GM12878 (cell line): ENCODE data around the gene SEMA5B. TPM values are rescaled to one million over a fixed set of nuclear protein-coding genes. Genes with fewer than 3 reads are reported as not detected.

ENCODE experiments used
- ATAC-seq: fragments of 200-7000 bp; cut with Tn5 transposase; 3 replicates; pipeline ENCODE4 v1.9.1; 2020; ENCODE audit warnings: mild to moderate bottlenecking, moderate library complexity
- BruUV-seq: library from RNA; stranded (reverse); fragments of 400-500 nt; replicated peaks from 2 replicates; lab custom pipeline; 2021; lab: Mats Ljungman, UMichigan
- CTCF ChIA-PET: fragments of 300-600 bp; sonication (Branson Sonifier 250); formaldehyde crosslinking; extraction: SDS; loops from one replicate; lab custom pipeline; 2021; ENCODE audit warnings: inconsistent platforms; lab: Yijun Ruan, JAX
- POLR2A ChIA-PET: fragments of 350-600 bp; formaldehyde crosslinking; extraction: SDS; loops from one replicate; lab custom pipeline; 2021; ENCODE audit warnings: inconsistent platforms; lab: Charles Lee
- RAD21 ChIA-PET: fragments of 300-600 bp; sonication (Branson Sonifier 250); formaldehyde crosslinking; loops from one replicate; lab custom pipeline; 2023; ENCODE audit warnings: antibody characterized with exemption; ENCODE audit not compliant: unreplicated experiment; lab: Charles Lee
- SMC1A ChIA-PET: fragments of 300-600 bp; sonication (Branson Sonifier 250); formaldehyde crosslinking; loops from one replicate; lab custom pipeline; 2023; ENCODE audit not compliant: unreplicated experiment, uncharacterized antibody; lab: Charles Lee
- DNase-seq: peaks from one replicate; pipeline ENCODE4 v3.0.0-alpha.2; 2011; ENCODE audit warnings: low read depth, low spot score
- FAIRE-seq: peaks from 3 replicates; lab custom pipeline; 2011; peaks lifted over from hg19 to GRCh38; lab: Jason Lieb, UNC
- H2AFZ ChIP-seq: 2 replicates; pipeline ENCODE4 v1.6.0; 2011; ENCODE audit warnings: low read depth, low read length, control low read depth; ENCODE audit not compliant: control insufficient read depth
- H3K27ac ChIP-seq: 2 replicates; pipeline ENCODE4 v1.5.1; 2011; ENCODE audit warnings: control low read depth; ENCODE audit not compliant: control insufficient read depth, insufficient read depth
- H3K27me3 ChIP-seq, 2 experiments: replicated peaks in 1 of 2; 2 replicates each; pipeline versions ENCODE4 v1.6.0 to v1.6.1; 2011; ENCODE audit warnings: low read length in 1 of 2; ENCODE audit not compliant: control insufficient read depth in 2 of 2, insufficient read depth in 2 of 2
- H3K36me3 ChIP-seq, 2 experiments: 2 replicates each; pipeline ENCODE4 v1.5.1; 2011; ENCODE audit warnings: low read length in 1 of 2; ENCODE audit not compliant: control insufficient read depth in 2 of 2, insufficient read depth in 2 of 2
- H3K4me1 ChIP-seq: 2 replicates; pipeline ENCODE4 v1.6.1; 2011; ENCODE audit warnings: mild to moderate bottlenecking, low read length, moderate library complexity, mixed read lengths; ENCODE audit not compliant: control insufficient read depth, insufficient read depth
- H3K4me2 ChIP-seq: 2 replicates; pipeline ENCODE4 v1.6.0; 2011; ENCODE audit warnings: control low read depth; ENCODE audit not compliant: control insufficient read depth, insufficient read depth
- H3K4me3 ChIP-seq: fragments of 200-600 bp; sonication (generic); 2 replicates; pipeline ENCODE4 v1.5.1; 2016
- H3K79me2 ChIP-seq: 2 replicates; pipeline ENCODE4 v1.6.0; 2011; ENCODE audit warnings: low read length; ENCODE audit not compliant: control insufficient read depth, insufficient read depth
- H3K9ac ChIP-seq: 2 replicates; pipeline ENCODE4 v1.8.0; 2011; ENCODE audit warnings: low read length, control low read depth, mixed read lengths; ENCODE audit not compliant: control insufficient read depth, insufficient read depth
- H3K9me3 ChIP-seq: replicated peaks from 3 replicates; pipeline ENCODE4 v1.5.1; 2011; ENCODE audit warnings: mild to moderate bottlenecking, low read length; ENCODE audit not compliant: control insufficient read depth, insufficient read depth
- H4K20me1 ChIP-seq: 2 replicates; pipeline ENCODE4 v1.6.0; 2011; ENCODE audit not compliant: control insufficient read depth, insufficient read depth
- ATF7 ChIP-seq: fragments of 450-650 bp; IDR thresholded peaks from 2 replicates; pipeline ENCODE4 v1.6.1; 2016; ENCODE audit warnings: low read depth, mild to moderate bottlenecking
- EED ChIP-seq: sonication (generic); IDR thresholded peaks from 2 replicates; pipeline ENCODE4 v1.6.1; 2016; ENCODE audit warnings: antibody characterized with exemption, low read depth
- ELK1 ChIP-seq: IDR thresholded peaks from 2 replicates; pipeline ENCODE4 v1.6.1; 2012; ENCODE audit warnings: low read depth, low read length, improper control_type of control experiment
- EZH2 ChIP-seq: IDR thresholded peaks from 2 replicates; pipeline ENCODE4 v1.6.1; 2012; ENCODE audit warnings: low read depth, mild to moderate bottlenecking, control low read depth, inconsistent platforms, low read length, borderline replicate concordance; ENCODE audit not compliant: control insufficient read depth
- FOXM1 ChIP-seq: IDR thresholded peaks from 2 replicates; pipeline ENCODE4 v1.6.1; 2012; ENCODE audit warnings: low read depth, mild to moderate bottlenecking, inconsistent platforms, low read length, moderate library complexity
- IKZF1 ChIP-seq: fragments of 450-650 bp; conservative IDR thresholded peaks from 2 replicates; pipeline ENCODE4 v1.6.1; 2017; ENCODE audit warnings: antibody characterized with exemption, mild to moderate bottlenecking
- JUND ChIP-seq: IDR thresholded peaks from 2 replicates; pipeline ENCODE4 v1.6.1; 2012; ENCODE audit warnings: low read depth, mild to moderate bottlenecking, low read length, improper control_type of control experiment, moderate library complexity
- LARP7 ChIP-seq: fragments of 450-650 bp; IDR thresholded peaks from 2 replicates; pipeline ENCODE4 v1.6.1; 2017; ENCODE audit warnings: mild to moderate bottlenecking
- NFXL1 ChIP-seq: fragments of 450-650 bp; IDR thresholded peaks from 2 replicates; pipeline ENCODE4 v1.6.1; 2017; ENCODE audit warnings: antibody characterized with exemption, mild to moderate bottlenecking, borderline replicate concordance
- SMAD1 ChIP-seq: fragments of 450-650 bp; IDR thresholded peaks from 2 replicates; pipeline ENCODE4 v1.6.1; 2018; ENCODE audit warnings: mild to moderate bottlenecking, low read depth; ENCODE audit not compliant: partially characterized antibody
- WGBS: methylation state at CpG from one replicate; pipeline ENCODE4 v1.1.6; 2016; ENCODE audit warnings: low lambda C conversion rate; ENCODE audit not compliant: insufficient replicate concordance, insufficient coverage; ENCODE audit errors: missing lambda C conversion rate; 5-methylcytosine and 5-hydroxymethylcytosine counted together
- in situ Hi-C: fragments of 300-500 bp; cut with MboI; formaldehyde crosslinking; loops from 9 replicates; pipeline ENCODE4 v1.14.3; 2018; ENCODE audit warnings: mixed read lengths
- intact Hi-C: fragments of 100-400 bp; cut with micrococcal nuclease; formaldehyde crosslinking; loops from one replicate; pipeline ENCODE4 v1.14.2; 2022; ENCODE audit not compliant: unreplicated experiment
- polyA plus RNA-seq, 11 experiments: library from polyadenylated mRNA; depleted of rRNA in 4 of 11; unstranded in 6 of 11; stranded (reverse) in 5 of 11; fragments of >200 nt; fragmentation: Nextera tagmentation in 4 of 11; fragmentation: Illumina TruSeq in 1 of 11; extraction: Ambion mirVana in 4 of 11; extraction: Trizol in 1 of 11; gene quantifications; 1 replicate in 1 of 11; 2 replicates in 10 of 11; pipeline versions ENCODE4 v1.2.1 to v1.2.3, GENCODE V29; 2011 to 2016; ENCODE audit warnings: inconsistent platforms in 2 of 11, missing spikeins in 2 of 11, low read depth in 1 of 11
- total RNA-seq, 4 experiments: library from RNA; depleted of rRNA in 3 of 4; stranded (reverse); fragments of >200 nt in 3 of 4; fragmentation: Illumina TruSeq in 1 of 4; extraction: Trizol in 1 of 4; gene quantifications; 2 replicates each; pipeline versions ENCODE4 v1.2.1 to v1.2.3, GENCODE V29; 2013 to 2021

The SEMA5B gene
- total and polyA plus RNA-seq, 10 of the 15 experiments (the other 5 are each of a cell fraction or from before 2014, with no cell fraction given): 0.05 TPM; not detected in 9

GRCh38 chr3:123005291-123005690 is 22.3 kb downstream of the SEMA5B start:
- no peak overlapping the region for H3K4me2 ChIP-seq
- DNase-seq: no peak
- no peak overlapping the region for H3K4me3 ChIP-seq
- no peak overlapping the region for H2AFZ ChIP-seq
- no peak overlapping the region for H3K9ac ChIP-seq
- no peak for ATAC-seq
- ChIA-PET CTCF (interaction anchor here (1.3 kb wide), 1 partner anchor 15 kb away, joined by 3 read pairs; no protein-coding TSS in a partner anchor), SMC1A (no interaction called here), POLR2A (no interaction called here), RAD21 (no interaction called here)
- intact Hi-C loops: no loop called here
- no peak overlapping the region for H3K27ac ChIP-seq
- peaks cover 0 to 5% of the 10 kb centered on the region in 2 experiments; a peak in 1 of 4 replicates for H3K27me3 ChIP-seq
- no peaks in the 10 kb centered on the region for H3K79me2 ChIP-seq
- WGBS: 93% methylated on average over 1 of the region's 1 CpG
- no TSS peak for BruUV-seq
- H4K20me1 ChIP-seq: no peaks in the 10 kb centered on the region
- FAIRE-seq: no peak
- H3K9me3 ChIP-seq: no peaks in the 10 kb centered on the region
- no peaks in the 10 kb centered on the region for H3K4me1 ChIP-seq
- no peaks in the 10 kb centered on the region for H3K36me3 ChIP-seq
- TF ChIP-seq NFXL1 (no peak), ATF7 (no peak), FOXM1 (no peak), IKZF1 (no peak), EZH2 (no peak), SMAD1 (no peak)
- TF ChIP-seq, all 136 proteins: peak for 0
- in situ Hi-C loops: no loop called here

GRCh38 chr3:123004201-123004918 is 23.2 kb downstream of the SEMA5B start:
- Histone ChIP-seq H3K4me3 (no peak overlapping the region), H3K4me1 (no peaks in the 10 kb centered on the region), H3K79me2 (no peaks in the 10 kb centered on the region), H3K9ac (no peak overlapping the region), H3K36me3 (no peaks in the 10 kb centered on the region), H3K9me3 (no peaks in the 10 kb centered on the region), H4K20me1 (no peaks in the 10 kb centered on the region), H2AFZ (no peak overlapping the region), H3K27me3 (peaks cover 0 to 5% of the 10 kb centered on the region in 2 experiments; a peak in 1 of 4 replicates), H3K4me2 (no peak overlapping the region), H3K27ac (no peak overlapping the region)
- no peak for ATAC-seq
- 17% methylated on average over 5 of the region's 5 CpGs for WGBS
- TF ChIP-seq ELK1 (no peak), LARP7 (no peak), IKZF1 (no peak), EED (no peak), JUND (no peak)
- no peak for FAIRE-seq
- ChIA-PET POLR2A (no interaction called here), SMC1A (no interaction called here), CTCF (no interaction called here), RAD21 (no interaction called here)
- no peak for DNase-seq
- no TSS peak for BruUV-seq
- intact Hi-C loops: no loop called here
- in situ Hi-C loops: no loop called here
